H1 (cell line): ENCODE data around the gene TKTL2. TPM values are rescaled to one million over a fixed set of nuclear protein-coding genes. Genes with fewer than 3 reads are reported as not detected.

ENCODE experiments used
- CTCF ChIA-PET: fragments of 300-600 bp; sonication (Branson Sonifier 250); formaldehyde crosslinking; loops from one replicate; lab custom pipeline; 2021; ENCODE audit not compliant: partially characterized antibody; lab: Charles Lee
- POLR2A ChIA-PET: fragments of 300-600 bp; sonication (Branson Sonifier 250); formaldehyde crosslinking; loops from one replicate; lab custom pipeline; 2021; ENCODE audit warnings: inconsistent platforms; ENCODE audit not compliant: partially characterized antibody; lab: Charles Lee
- DNase-seq, 2 experiments: peaks; one replicate each; pipeline versions ENCODE4 v3.0.0 to v3.0.0-alpha.2; 2010 to 2022; ENCODE audit warnings: low spot score in 2 of 2, low read depth in 1 of 2, mixed read lengths in 1 of 2
- FAIRE-seq: peaks from 2 replicates; lab custom pipeline; 2011; peaks lifted over from hg19 to GRCh38; lab: Jason Lieb, UNC
- H2AFZ ChIP-seq: 2 replicates; pipeline ENCODE4 v1.8.1; 2012; ENCODE audit warnings: low read length, inconsistent platforms
- H2AK5ac ChIP-seq: 2 replicates; pipeline ENCODE4 v1.6.1; 2013; ENCODE audit warnings: low read depth, low read length
- H2BK120ac ChIP-seq: replicated peaks from 2 replicates; pipeline ENCODE3; 2013; ENCODE audit warnings: low read depth, low read length, inconsistent platforms
- H2BK12ac ChIP-seq: 2 replicates; pipeline ENCODE4 v1.6.1; 2013; ENCODE audit warnings: low read depth, low read length
- H2BK15ac ChIP-seq: 2 replicates; pipeline ENCODE4 v1.6.1; 2013; ENCODE audit warnings: low read length
- H2BK20ac ChIP-seq: 2 replicates; pipeline ENCODE4 v1.6.1; 2013; ENCODE audit warnings: low read length
- H2BK5ac ChIP-seq: 2 replicates; pipeline ENCODE4 v1.6.1; 2013; ENCODE audit warnings: low read depth, low read length
- H3K14ac ChIP-seq: 2 replicates; pipeline ENCODE4 v1.6.1; 2013; ENCODE audit warnings: inconsistent platforms; ENCODE audit not compliant: insufficient read length
- H3K18ac ChIP-seq: 2 replicates; pipeline ENCODE4 v1.6.1; 2013; ENCODE audit warnings: low read length; ENCODE audit errors: extremely low read depth
- H3K23ac ChIP-seq: 2 replicates; pipeline ENCODE4 v1.6.1; 2013; ENCODE audit warnings: inconsistent platforms; ENCODE audit not compliant: insufficient read length
- H3K23me2 ChIP-seq: 2 replicates; pipeline ENCODE4 v1.6.1; 2013; ENCODE audit warnings: low read depth, low read length
- H3K27ac ChIP-seq: 2 replicates; pipeline ENCODE4 v1.6.1; 2011; ENCODE audit warnings: low read depth, low read length, inconsistent platforms
- H3K27me3 ChIP-seq, 4 experiments: replicated peaks in 1 of 4; 1 replicate in 1 of 4; 2 replicates in 3 of 4; pipeline versions ENCODE4 v1.6.1 to v1.8.1; 2011 to 2013; ENCODE audit warnings: low read length in 3 of 4, mild to moderate bottlenecking in 3 of 4, inconsistent platforms in 2 of 4, mixed read lengths in 2 of 4, moderate library complexity in 1 of 4; ENCODE audit not compliant: control insufficient read depth in 3 of 4, insufficient read depth in 3 of 4; ENCODE audit errors: extremely low read depth in 1 of 4
- H3K36me3 ChIP-seq, 4 experiments: 2 replicates each; pipeline versions ENCODE4 v1.6.1 to v1.8.1; 2011 to 2013; ENCODE audit warnings: mild to moderate bottlenecking in 4 of 4, low read length in 3 of 4, moderate library complexity in 2 of 4, control low read depth in 1 of 4, inconsistent platforms in 1 of 4; ENCODE audit not compliant: insufficient read depth in 4 of 4, control insufficient read depth in 2 of 4
- H3K4ac ChIP-seq: replicated peaks from 2 replicates; pipeline ENCODE3; 2013; ENCODE audit warnings: low read length, low read depth, mixed read lengths, inconsistent platforms; ENCODE audit not compliant: insufficient read length
- H3K4me1 ChIP-seq, 4 experiments: replicated peaks in 1 of 4; 1 replicate in 1 of 4; 2 replicates in 3 of 4; pipeline versions ENCODE4 v1.6.1 to v1.8.1; 2011 to 2013; ENCODE audit warnings: low read length in 3 of 4, inconsistent platforms in 2 of 4, mixed read lengths in 1 of 4; ENCODE audit not compliant: insufficient read depth in 4 of 4, control insufficient read depth in 3 of 4
- H3K4me2 ChIP-seq, 2 experiments: 2 replicates each; pipeline versions ENCODE4 v1.6.1 to v1.8.1; 2011 to 2013; ENCODE audit warnings: low read depth in 2 of 2, low read length in 2 of 2, control low read depth in 1 of 2, inconsistent platforms in 1 of 2, mild to moderate bottlenecking in 1 of 2; ENCODE audit not compliant: insufficient read depth in 1 of 2
- H3K4me3 ChIP-seq, 4 experiments: fragments of 200-600, 300-600 bp in 1 of 4; sonication (generic), shearing (Covaris generic), sonication (Bioruptor Twin) in 1 of 4; 2 replicates each; pipeline versions ENCODE4 v1.5.1 to v1.8.1; 2011 to 2016; ENCODE audit warnings: low read length in 4 of 4, low read depth in 3 of 4, control low read depth in 2 of 4, inconsistent platforms in 2 of 4, mild to moderate bottlenecking in 2 of 4, mixed read lengths in 1 of 4, moderate library complexity in 1 of 4; ENCODE audit not compliant: insufficient read depth in 2 of 4; ENCODE audit errors: extremely low read depth in 1 of 4
- H3K56ac ChIP-seq: replicated peaks from 2 replicates; pipeline ENCODE3; 2013; ENCODE audit warnings: low read depth, mild to moderate bottlenecking, mixed read lengths, low read length, inconsistent platforms; ENCODE audit not compliant: insufficient read length
- H3K79me1 ChIP-seq: 2 replicates; pipeline ENCODE4 v1.6.1; 2013; ENCODE audit warnings: low read depth, low read length, control low read depth
- H3K79me2 ChIP-seq, 2 experiments: 2 replicates each; pipeline versions ENCODE4 v1.6.1 to v1.8.1; 2012 to 2013; ENCODE audit warnings: low read length in 2 of 2, mild to moderate bottlenecking in 2 of 2, inconsistent platforms in 1 of 2; ENCODE audit not compliant: insufficient read depth in 2 of 2, control insufficient read depth in 1 of 2
- H3K9ac ChIP-seq, 4 experiments: replicated peaks in 1 of 4; 1 replicate in 1 of 4; 2 replicates in 3 of 4; pipeline versions ENCODE4 v1.6.1 to v1.8.1; 2011 to 2013; ENCODE audit warnings: low read depth in 3 of 4, low read length in 3 of 4, control low read depth in 2 of 4, mild to moderate bottlenecking in 2 of 4, moderate library complexity in 2 of 4, inconsistent platforms in 1 of 4; ENCODE audit errors: extremely low read depth in 1 of 4
- H3K9me3 ChIP-seq, 2 experiments: 2 replicates each; pipeline versions ENCODE4 v1.6.1 to v1.8.1; 2012 to 2013; ENCODE audit warnings: mild to moderate bottlenecking in 2 of 2, moderate library complexity in 2 of 2, control low read depth in 1 of 2, inconsistent platforms in 1 of 2, low read depth in 1 of 2, low read length in 1 of 2, mixed read lengths in 1 of 2; ENCODE audit not compliant: insufficient read depth in 2 of 2
- H4K20me1 ChIP-seq, 2 experiments: replicated peaks in 1 of 2; 2 replicates each; pipeline versions ENCODE3 to v1.8.1; 2011 to 2013; ENCODE audit warnings: inconsistent platforms in 2 of 2, low read length in 2 of 2, mild to moderate bottlenecking in 1 of 2; ENCODE audit not compliant: insufficient read depth in 2 of 2, control insufficient read depth in 1 of 2
- H4K5ac ChIP-seq: 2 replicates; pipeline ENCODE4 v1.6.1; 2013; ENCODE audit warnings: low read length, low read depth, mixed read lengths, inconsistent platforms; ENCODE audit not compliant: insufficient read length
- H4K8ac ChIP-seq: 2 replicates; pipeline ENCODE4 v1.8.0; 2013; ENCODE audit warnings: mild to moderate bottlenecking, moderate library complexity, low read length, inconsistent platforms; ENCODE audit not compliant: insufficient read depth; ENCODE audit errors: extremely low read depth
- H4K91ac ChIP-seq: replicated peaks from 2 replicates; pipeline ENCODE3; 2013; ENCODE audit warnings: low read length, mixed read lengths, inconsistent platforms; ENCODE audit not compliant: insufficient read length
- ASH2L ChIP-seq: fragments of 200-600, 300-600 bp; sonication (generic); IDR thresholded peaks from one replicate; pipeline ENCODE4 v1.7.1; 2017; ENCODE audit warnings: low read length
- BACH1 ChIP-seq: IDR thresholded peaks from 2 replicates; pipeline ENCODE4 v1.6.1; 2012; ENCODE audit warnings: low read length, improper control_type of control experiment
- CEBPB ChIP-seq: IDR thresholded peaks from 2 replicates; pipeline ENCODE4 v1.6.1; 2012; ENCODE audit warnings: low read depth, low read length
- EGR1 ChIP-seq: IDR thresholded peaks from 2 replicates; pipeline ENCODE4 v1.6.1; 2011; ENCODE audit warnings: low read depth, low read length, borderline replicate concordance
- KDM5A ChIP-seq: fragments of 200-600 bp; IDR thresholded peaks from 2 replicates; pipeline ENCODE4 v1.7.1; 2012; ENCODE audit warnings: mild to moderate bottlenecking, low read length, inconsistent platforms, mixed read lengths
- RBBP5 ChIP-seq: IDR thresholded peaks from 2 replicates; pipeline ENCODE4 v1.7.1; 2012; ENCODE audit warnings: low read depth, mild to moderate bottlenecking, inconsistent platforms, low read length, moderate library complexity, borderline replicate concordance
- WGBS, 2 experiments: shearing (Covaris generic) in 1 of 2; methylation state at CpG; one replicate each; pipeline versions ENCODE4 v1.1.6 to v1.1.7; 2013 to 2015; ENCODE audit warnings: low lambda C conversion rate in 2 of 2, mixed read lengths in 2 of 2, inconsistent platforms in 1 of 2, low coverage in 1 of 2, missing lambda C conversion rate in 1 of 2; ENCODE audit not compliant: insufficient replicate concordance in 2 of 2, insufficient coverage in 1 of 2, insufficient read length in 1 of 2; ENCODE audit errors: extremely low coverage in 1 of 2, missing lambda C conversion rate in 1 of 2; 5-methylcytosine and 5-hydroxymethylcytosine counted together
- polyA plus RNA-seq, 7 experiments: library from polyadenylated mRNA; depleted of rRNA in 3 of 7; stranded (reverse) in 5 of 7; unstranded in 2 of 7; fragments of >200 nt in 5 of 7; fragments of 200-250 nt in 2 of 7; gene quantifications; 1 replicate in 5 of 7; 2 replicates in 1 of 7; 4 replicates in 1 of 7; pipeline versions ENCODE4 v1.2.1 to v1.2.3, GENCODE V29; 2011 to 2013; ENCODE audit warnings: missing spikeins in 2 of 7, mixed read lengths in 2 of 7
- total RNA-seq: library from RNA; stranded (reverse); fragmentation: NEBNext Ultra II Directional; extraction: Animal tissue kit (Norgen Biotek cat#: 25700); gene quantifications from 2 replicates; pipeline ENCODE4 v1.2.1, GENCODE V29; 2021
- TF ChIP-seq, protein P1 (sequence below): IDR thresholded peaks from 2 replicates; pipeline ENCODE4 v1.6.1; 2011; ENCODE audit warnings: low read depth, mild to moderate bottlenecking, low read length; ENCODE audit not compliant: insufficient read depth
- TF ChIP-seq, protein P2 (sequence below), 3 experiments: IDR thresholded peaks; 1 replicate in 2 of 3; 2 replicates in 1 of 3; pipeline versions ENCODE4 v1.5.1 to v1.6.1; 2011; ENCODE audit warnings: low read length in 3 of 3, mild to moderate bottlenecking in 3 of 3, inconsistent platforms in 2 of 3, low read depth in 1 of 3, moderate library complexity in 1 of 3; ENCODE audit not compliant: insufficient read depth in 1 of 3; ENCODE audit errors: control extremely low read depth in 1 of 3
- TF ChIP-seq, protein P3 (sequence below): IDR thresholded peaks from 2 replicates; pipeline ENCODE4 v1.6.1; 2011; ENCODE audit warnings: low read length, improper control_type of control experiment

TKTL2 gene
- total and polyA plus RNA-seq, 2 of the 8 experiments (the other 6 are each of a cell fraction or from before 2014, with no cell fraction given) = not detected

DNA sequence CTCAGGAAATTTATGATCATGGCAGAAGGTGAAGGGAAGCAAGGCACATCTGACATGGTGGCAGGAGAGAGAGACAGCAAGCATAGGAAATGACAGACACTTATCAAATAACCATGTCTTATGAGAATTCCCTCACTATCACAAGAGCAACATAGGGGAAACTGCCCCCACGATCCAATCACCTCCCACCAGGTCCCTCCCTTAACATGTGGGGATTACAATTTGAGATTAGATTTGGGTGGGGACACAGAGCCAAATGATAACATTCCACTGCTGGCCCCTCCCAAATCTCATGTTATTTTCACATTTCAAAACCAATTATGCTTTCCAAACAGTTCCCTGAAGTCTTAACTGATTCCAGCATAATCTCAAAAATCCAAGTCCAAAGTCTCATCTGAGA, 12.8 kb upstream of the TKTL2 start:
- no peak overlapping the region for H2BK120ac ChIP-seq
- H3K27ac ChIP-seq = no peak overlapping the region
- no peak for DNase-seq
- no peak overlapping the region for H2AK5ac ChIP-seq
- H2BK12ac ChIP-seq = no peak overlapping the region
- no peak overlapping the region for H4K8ac ChIP-seq
- no peaks in the 10 kb centered on the region for H3K79me2 ChIP-seq
- no peak overlapping the region for H2BK5ac ChIP-seq
- no peak overlapping the region for H3K56ac ChIP-seq
- no peak overlapping the region for H3K9ac ChIP-seq
- no peaks in the 10 kb centered on the region for H3K27me3 ChIP-seq
- no peak overlapping the region for H3K4me3 ChIP-seq
- ChIA-PET CTCF (interaction anchor here (0.8 to 3.8 kb wide), 14 partner anchors 8 to 66 kb away, joined by 3 to 26 read pairs (median 4); partner anchors contain the start of gene TMA16), POLR2A (interaction anchor here (1.2 to 2.6 kb wide), 2 partner anchors 8 to 60 kb away, joined by 4 to 25 read pairs; partner anchors contain the start of gene TMA16)
- H3K23ac ChIP-seq = no peak overlapping the region
- H2BK15ac ChIP-seq = no peak overlapping the region
- H3K79me1 ChIP-seq = no peaks in the 10 kb centered on the region
- 0 out of 2 replicates have a peak, but pooled peaks cover 2% of the 10 kb centered on the region for H3K23me2 ChIP-seq
- peaks cover 0 to 3% of the 10 kb centered on the region in 2 experiments; a peak in 1 of 4 replicates for H3K9me3 ChIP-seq
- no peak overlapping the region for H3K14ac ChIP-seq
- H3K36me3 ChIP-seq = no peaks in the 10 kb centered on the region
- H2BK20ac ChIP-seq = no peak overlapping the region
- no peak overlapping the region for H4K5ac ChIP-seq
- FAIRE-seq = no peak
- no peak overlapping the region for H2AFZ ChIP-seq
- H4K20me1 ChIP-seq = no peaks in the 10 kb centered on the region
- no peak overlapping the region for H3K4ac ChIP-seq
- H3K18ac ChIP-seq = no peak overlapping the region
- H3K4me1 ChIP-seq = peaks cover 0 to 4% (median 1%) of the 10 kb centered on the region in 4 experiments; a peak in 2 of 7 replicates
- no peak overlapping the region for H4K91ac ChIP-seq
- no peak overlapping the region for H3K4me2 ChIP-seq
- WGBS, 2 experiments = 86% methylated on average over 1 of the region's 1 CpG; no CpG with 5 or more reads in 1 of the 2 experiments
- TF ChIP-seq EGR1 (no peak), BACH1 (no peak), KDM5A (no peak), ASH2L (no peak), CEBPB (no peak), RBBP5 (no peak)
- TF ChIP-seq, protein P1, sequence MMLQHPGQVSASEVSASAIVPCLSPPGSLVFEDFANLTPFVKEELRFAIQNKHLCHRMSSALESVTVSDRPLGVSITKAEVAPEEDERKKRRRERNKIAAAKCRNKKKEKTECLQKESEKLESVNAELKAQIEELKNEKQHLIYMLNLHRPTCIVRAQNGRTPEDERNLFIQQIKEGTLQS = no peak
- TF ChIP-seq, protein P2, sequence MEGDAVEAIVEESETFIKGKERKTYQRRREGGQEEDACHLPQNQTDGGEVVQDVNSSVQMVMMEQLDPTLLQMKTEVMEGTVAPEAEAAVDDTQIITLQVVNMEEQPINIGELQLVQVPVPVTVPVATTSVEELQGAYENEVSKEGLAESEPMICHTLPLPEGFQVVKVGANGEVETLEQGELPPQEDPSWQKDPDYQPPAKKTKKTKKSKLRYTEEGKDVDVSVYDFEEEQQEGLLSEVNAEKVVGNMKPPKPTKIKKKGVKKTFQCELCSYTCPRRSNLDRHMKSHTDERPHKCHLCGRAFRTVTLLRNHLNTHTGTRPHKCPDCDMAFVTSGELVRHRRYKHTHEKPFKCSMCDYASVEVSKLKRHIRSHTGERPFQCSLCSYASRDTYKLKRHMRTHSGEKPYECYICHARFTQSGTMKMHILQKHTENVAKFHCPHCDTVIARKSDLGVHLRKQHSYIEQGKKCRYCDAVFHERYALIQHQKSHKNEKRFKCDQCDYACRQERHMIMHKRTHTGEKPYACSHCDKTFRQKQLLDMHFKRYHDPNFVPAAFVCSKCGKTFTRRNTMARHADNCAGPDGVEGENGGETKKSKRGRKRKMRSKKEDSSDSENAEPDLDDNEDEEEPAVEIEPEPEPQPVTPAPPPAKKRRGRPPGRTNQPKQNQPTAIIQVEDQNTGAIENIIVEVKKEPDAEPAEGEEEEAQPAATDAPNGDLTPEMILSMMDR (IDR thresholded peaks at IDR 0.05; ENCODE audit: control extremely low read depth in 1 of 3, insufficient read depth in 1 of 3, low read depth in 1 of 3, low read length in 3 of 3) = no peak
- TF ChIP-seq, protein P3, sequence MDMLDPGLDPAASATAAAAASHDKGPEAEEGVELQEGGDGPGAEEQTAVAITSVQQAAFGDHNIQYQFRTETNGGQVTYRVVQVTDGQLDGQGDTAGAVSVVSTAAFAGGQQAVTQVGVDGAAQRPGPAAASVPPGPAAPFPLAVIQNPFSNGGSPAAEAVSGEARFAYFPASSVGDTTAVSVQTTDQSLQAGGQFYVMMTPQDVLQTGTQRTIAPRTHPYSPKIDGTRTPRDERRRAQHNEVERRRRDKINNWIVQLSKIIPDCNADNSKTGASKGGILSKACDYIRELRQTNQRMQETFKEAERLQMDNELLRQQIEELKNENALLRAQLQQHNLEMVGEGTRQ = no peak
